GM12865 (cell line): ENCODE measurements around the gene CADM3.

ENCODE experiments used
- DNase-seq: peaks from one replicate; pipeline ENCODE4 v3.0.0; 2010; ENCODE audit warnings: low read depth
- H3K4me3 ChIP-seq: 2 replicates; pipeline ENCODE4 v1.5.1; 2011; ENCODE audit warnings: mild to moderate bottlenecking, low read depth, low read length, control low read depth
- CTCF ChIP-seq: IDR thresholded peaks from 2 replicates; pipeline ENCODE4 v1.5.1; 2011; ENCODE audit warnings: low read length, control low read depth, low read depth, inconsistent platforms; ENCODE audit not compliant: insufficient read depth; ENCODE audit errors: missing control alignments

Gene CADM3

GRCh38 chr1:159173320-159173719, 1.9 kb downstream of the CADM3 start:
- DNase-seq = no peak

GRCh38 chr1:159175571-159175970, 4.2 kb downstream of the CADM3 start:
- TF ChIP-seq CTCF = no peak
- no peak overlapping the region for H3K4me3 ChIP-seq
- no peak for DNase-seq

More at GRCh38 chr1:159173320-159173719, 1.9 kb downstream of the CADM3 start:
- no peak for TF ChIP-seq CTCF
- H3K4me3 ChIP-seq = no peak overlapping the region

GRCh38 chr1:159177272-159177907, 6.0 kb downstream of the CADM3 start:
- no peak overlapping the region for H3K4me3 ChIP-seq
- DNase-seq = peak; percentile 58
- no peak for TF ChIP-seq CTCF

- no peak overlapping the region for H3K4me3 ChIP-seq
- no peak for TF ChIP-seq CTCF
- DNase-seq = no peak
Measured at GRCh38 chr1:159179906-159180305, 8.5 kb downstream of the CADM3 start.

GRCh38 chr1:159180516-159180915, 9.1 kb downstream of the CADM3 start:
- no peak overlapping the region for H3K4me3 ChIP-seq
- no peak for DNase-seq
- TF ChIP-seq CTCF = no peak

- no peak for TF ChIP-seq CTCF
- H3K4me3 ChIP-seq = no peak overlapping the region
- no peak for DNase-seq
Measured at GRCh38 chr1:159181328-159182024, 10.1 kb downstream of the CADM3 start.
